Measurements from ENCODE around the gene MRPS6.

DNA sequence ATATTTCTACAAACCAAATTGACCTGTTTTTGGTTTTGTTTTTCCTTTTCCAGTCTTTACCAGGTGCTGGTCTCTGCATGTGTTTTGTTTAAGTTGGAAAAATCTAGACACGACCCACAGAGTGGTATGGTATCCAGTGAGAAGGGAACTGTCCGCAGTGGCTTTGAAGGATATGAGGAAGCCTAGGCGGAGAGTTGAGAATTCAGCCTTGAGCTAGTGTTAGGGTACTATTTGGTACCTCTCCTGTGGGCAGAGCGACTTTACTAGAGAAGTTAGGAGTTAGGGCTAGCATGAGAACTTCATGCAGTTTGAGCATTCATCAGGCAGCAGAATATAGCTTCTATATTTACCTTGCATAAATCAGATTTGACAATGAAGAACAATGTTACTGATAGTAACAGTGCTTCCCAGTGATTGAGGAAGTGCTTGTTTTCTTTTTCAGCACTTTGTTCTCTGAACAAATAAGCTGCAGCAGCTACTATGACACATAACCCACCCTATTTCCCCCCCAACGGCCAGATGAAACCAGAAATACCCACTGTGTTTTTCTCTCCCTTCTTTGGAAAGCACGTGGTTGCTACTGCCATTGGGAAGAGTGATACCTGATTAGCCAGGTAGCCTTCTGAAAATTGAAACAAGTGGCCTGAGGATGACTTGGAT lies 19.0 kb downstream of the MRPS6 start:
- TF ChIP-seq, protein P1, sequence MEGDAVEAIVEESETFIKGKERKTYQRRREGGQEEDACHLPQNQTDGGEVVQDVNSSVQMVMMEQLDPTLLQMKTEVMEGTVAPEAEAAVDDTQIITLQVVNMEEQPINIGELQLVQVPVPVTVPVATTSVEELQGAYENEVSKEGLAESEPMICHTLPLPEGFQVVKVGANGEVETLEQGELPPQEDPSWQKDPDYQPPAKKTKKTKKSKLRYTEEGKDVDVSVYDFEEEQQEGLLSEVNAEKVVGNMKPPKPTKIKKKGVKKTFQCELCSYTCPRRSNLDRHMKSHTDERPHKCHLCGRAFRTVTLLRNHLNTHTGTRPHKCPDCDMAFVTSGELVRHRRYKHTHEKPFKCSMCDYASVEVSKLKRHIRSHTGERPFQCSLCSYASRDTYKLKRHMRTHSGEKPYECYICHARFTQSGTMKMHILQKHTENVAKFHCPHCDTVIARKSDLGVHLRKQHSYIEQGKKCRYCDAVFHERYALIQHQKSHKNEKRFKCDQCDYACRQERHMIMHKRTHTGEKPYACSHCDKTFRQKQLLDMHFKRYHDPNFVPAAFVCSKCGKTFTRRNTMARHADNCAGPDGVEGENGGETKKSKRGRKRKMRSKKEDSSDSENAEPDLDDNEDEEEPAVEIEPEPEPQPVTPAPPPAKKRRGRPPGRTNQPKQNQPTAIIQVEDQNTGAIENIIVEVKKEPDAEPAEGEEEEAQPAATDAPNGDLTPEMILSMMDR (IDR thresholded peaks at IDR 0.05; ENCODE audit: low read depth, low read length) = no peak
- TF ChIP-seq POLR2A (IDR thresholded peaks at IDR 0.05; ENCODE audit: extremely low read depth, insufficient read length) = no peak
- TF ChIP-seq, protein P2, sequence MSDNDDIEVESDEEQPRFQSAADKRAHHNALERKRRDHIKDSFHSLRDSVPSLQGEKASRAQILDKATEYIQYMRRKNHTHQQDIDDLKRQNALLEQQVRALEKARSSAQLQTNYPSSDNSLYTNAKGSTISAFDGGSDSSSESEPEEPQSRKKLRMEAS (IDR thresholded peaks at IDR 0.05; ENCODE audit: low read depth, low read length) = no peak

Measured in NB4 (cell line).